ENCODE data around the gene NMD3.

Gene NMD3

DNA sequence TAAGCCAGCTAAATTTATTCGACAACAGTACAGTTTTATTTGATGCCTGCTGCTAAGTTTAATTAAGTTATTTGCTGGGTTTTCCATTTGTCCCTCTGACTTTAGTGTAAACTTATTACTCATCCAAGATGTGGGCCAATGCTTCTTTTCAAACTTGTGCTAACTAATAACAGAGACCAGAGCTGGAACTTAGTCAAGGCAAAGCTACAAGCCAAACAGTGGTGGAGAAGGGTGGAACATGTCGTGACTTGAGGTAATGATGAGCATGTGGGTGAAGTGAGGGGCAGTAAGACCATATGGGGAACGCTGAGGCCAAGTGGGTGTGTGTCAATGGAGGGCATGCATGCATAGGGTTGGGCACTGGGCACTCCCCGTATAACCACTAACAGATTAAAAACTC is 63.9 kb downstream of the NMD3 start:
- DNase-seq (ENCODE audit: low read depth): no peak

DNA sequence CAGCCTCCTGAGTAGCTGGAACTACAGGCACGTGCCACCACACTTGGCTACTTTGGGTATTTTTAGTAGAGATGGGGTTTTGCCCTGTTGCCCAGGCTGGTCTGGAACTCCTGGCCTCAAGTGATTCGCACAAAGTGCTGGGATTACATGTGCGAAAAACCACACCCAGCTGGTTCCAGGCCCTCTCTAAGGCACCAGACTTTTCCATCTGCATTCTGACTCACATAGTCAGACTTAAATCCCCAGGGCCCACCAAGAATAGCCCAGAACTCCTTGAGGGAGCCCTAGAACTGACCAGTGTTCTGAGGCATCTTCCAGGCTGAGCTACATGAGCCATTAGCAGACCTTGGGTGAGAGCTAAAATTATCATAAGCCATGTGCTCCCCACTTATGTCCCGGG is 68.1 kb downstream of the NMD3 start:
- no peak for DNase-seq (ENCODE audit: low read depth)

DNA sequence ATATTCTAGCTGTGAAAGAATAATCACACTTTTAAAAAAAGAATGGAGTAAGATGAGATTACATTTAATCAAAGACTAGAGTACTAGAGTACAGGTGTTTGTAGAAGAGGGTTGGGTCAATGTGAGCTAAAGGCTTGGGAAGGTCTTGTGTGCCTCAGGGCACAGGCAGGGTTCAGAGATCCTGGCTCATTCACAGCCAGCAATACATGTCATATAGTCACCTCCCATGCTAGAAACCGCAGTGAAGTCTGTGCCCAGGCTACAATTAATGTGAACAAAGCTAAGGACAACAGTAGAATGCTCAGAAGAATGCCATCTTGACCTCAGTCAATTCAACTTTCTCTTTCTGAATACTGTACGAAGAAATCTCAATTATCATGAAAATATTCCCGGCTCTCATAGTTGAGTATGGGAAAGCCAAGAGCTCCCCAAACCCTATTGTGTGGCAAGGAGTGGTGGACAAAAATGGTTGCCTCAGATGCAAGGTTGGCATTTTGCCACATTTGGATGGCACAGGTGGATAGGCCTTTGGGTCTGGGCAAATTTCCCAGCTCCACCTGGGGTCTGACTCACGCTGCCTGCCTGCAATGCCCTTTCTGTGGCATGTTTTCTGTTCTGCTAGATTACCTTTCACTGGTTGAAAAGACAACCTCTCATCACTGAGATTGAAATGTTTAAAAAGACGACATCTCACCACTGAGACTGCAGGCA is 70.2 kb downstream of the NMD3 start:
- DNase-seq (ENCODE audit: low read depth): no peak

DNA sequence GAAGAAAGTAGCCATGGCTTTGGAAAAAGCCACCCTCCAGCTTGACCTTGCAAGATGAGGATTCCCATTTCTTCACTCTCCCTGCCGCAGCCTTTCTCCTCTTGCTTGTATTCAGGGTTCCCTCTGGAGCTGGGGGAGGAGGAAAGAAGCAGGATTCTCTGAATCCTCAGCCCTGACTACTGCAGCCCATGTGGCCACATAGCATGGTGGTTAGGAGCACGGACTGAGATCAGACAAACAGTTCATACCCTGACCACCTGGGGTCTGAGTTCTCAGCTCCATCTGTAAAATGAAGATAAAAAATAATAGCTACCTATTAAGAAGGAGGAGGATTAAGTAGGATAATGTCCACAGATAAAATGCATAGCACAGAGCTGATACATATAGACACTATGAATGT is 72.3 kb downstream of the NMD3 start:
- no peak for DNase-seq (ENCODE audit: low read depth)

DNA sequence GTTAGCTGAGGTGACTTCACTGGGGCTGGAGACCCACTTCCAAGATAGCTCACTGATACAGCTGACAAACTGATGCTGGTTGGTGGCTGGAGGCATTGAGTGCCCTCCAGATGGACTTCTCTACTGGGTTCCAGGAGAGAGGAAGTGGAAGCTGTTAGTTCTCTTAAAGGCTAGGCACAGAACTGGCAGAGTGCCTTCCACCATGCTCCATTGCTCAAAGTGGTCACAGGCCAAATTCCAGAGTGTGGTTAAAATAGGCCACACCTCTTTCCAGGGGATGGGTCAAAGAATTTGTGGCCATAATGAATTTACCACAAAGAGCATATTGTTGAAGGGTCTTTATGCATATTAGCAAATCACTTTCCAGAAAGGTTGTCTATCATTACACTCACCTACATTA is 74.2 kb downstream of the NMD3 start:
- DNase-seq (ENCODE audit: low read depth): no peak

DNA sequence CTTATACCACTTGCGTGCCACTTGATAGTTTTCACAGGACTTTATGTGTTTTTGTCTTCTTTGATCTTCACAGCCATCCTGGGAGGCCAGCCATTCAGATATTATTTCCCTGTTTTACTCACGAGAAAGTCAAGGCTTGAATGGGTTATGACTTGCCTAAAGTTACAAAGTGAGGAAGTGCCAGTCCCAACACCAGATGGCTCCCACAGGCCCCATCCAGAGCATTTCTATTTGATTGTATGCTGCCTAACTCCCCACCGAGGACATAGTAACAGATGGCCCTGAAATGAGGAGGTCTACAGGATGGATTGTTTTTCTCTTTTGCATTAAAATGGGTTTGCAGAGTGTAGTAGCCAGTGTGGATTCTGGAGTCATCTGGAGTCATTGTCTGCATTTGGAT is 75.7 kb downstream of the NMD3 start:
- no peak for DNase-seq (ENCODE audit: low read depth)
